AG10803 (cell line): Measurements from ENCODE around the gene AOPEP.

ENCODE experiments used
- DNase-seq: peaks from one replicate; pipeline ENCODE4 v3.0.0; 2010; ENCODE audit warnings: low read depth
- H3K4me3 ChIP-seq: 2 replicates; pipeline ENCODE4 v1.5.1; 2011; ENCODE audit warnings: mild to moderate bottlenecking, low read length, control low read depth
- TF ChIP-seq, protein P1 (sequence below): conservative IDR thresholded peaks from 2 replicates; pipeline ENCODE4 v1.5.1; 2011; ENCODE audit warnings: mild to moderate bottlenecking, low read length, control low read depth, inconsistent platforms

The AOPEP gene

DNA sequence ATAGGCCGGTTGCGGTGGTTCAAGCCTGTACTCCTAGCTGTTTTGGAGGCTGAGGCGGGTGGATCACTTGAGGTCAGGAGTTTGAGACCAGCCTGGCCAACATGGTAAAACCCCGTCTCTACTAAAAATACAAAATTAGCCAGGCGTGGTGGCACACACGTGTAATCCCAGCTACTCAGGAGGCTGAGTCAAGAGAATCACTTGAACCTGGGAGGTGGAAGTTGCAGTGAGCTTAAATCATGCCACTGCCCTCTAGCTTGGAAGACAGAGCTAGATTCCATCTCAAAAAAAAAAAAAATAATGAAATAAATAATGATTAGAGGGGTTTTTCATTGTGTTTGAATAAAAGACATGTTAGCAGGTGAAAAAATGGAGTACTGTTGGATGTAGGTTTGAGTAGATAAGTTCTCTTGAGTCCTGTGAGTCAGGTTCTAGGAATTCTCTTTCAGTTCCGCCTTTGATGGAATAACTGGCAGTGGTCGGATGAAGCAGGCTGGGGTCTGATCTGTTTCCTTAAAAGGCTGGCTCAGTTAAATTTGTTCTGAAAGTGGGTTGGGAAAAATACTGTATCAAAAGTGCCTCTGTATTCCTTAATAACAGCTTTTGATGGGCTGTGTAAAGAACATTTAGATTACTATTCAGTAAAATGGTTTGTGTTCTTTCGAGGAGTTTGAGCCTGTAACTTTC lies 73.2 kb downstream of the AOPEP start:
- TF ChIP-seq, protein P1, sequence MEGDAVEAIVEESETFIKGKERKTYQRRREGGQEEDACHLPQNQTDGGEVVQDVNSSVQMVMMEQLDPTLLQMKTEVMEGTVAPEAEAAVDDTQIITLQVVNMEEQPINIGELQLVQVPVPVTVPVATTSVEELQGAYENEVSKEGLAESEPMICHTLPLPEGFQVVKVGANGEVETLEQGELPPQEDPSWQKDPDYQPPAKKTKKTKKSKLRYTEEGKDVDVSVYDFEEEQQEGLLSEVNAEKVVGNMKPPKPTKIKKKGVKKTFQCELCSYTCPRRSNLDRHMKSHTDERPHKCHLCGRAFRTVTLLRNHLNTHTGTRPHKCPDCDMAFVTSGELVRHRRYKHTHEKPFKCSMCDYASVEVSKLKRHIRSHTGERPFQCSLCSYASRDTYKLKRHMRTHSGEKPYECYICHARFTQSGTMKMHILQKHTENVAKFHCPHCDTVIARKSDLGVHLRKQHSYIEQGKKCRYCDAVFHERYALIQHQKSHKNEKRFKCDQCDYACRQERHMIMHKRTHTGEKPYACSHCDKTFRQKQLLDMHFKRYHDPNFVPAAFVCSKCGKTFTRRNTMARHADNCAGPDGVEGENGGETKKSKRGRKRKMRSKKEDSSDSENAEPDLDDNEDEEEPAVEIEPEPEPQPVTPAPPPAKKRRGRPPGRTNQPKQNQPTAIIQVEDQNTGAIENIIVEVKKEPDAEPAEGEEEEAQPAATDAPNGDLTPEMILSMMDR, result no peak
- no peak overlapping the region for H3K4me3 ChIP-seq
- DNase-seq, result peak; percentile 43

DNA sequence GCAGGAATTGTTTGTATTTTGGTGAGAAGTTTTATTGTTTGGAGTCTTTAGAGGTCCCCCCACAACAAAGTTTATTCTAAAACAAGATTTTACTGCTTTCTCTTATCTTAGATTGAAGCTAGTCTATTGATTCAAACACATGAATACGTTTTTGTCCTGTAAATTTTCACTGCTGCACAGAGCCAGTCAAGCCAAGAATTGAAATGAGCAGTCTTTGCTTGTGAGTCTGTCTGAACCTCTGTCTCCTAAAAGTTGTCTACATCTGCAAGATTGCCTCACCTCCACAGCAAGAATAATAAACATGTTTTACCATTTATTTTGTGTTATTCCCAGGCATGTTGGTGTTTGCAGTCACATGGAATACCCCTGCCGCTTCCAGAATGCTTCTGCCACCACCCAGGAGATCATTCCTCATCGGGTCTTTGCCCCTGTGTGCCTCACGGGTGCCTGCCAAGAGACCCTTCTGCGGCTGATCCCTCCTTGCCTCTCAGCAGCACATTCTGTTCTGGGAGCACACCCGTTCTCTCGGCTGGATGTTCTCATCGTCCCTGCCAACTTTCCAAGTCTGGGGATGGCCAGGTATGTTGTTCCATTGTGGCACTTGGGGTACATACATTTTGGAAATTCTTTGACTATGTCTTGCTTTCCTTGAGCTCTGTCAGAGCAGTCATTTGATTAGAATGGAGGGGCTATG lies 74.1 kb downstream of the AOPEP start:
- peak; percentile 56 for DNase-seq

DNA sequence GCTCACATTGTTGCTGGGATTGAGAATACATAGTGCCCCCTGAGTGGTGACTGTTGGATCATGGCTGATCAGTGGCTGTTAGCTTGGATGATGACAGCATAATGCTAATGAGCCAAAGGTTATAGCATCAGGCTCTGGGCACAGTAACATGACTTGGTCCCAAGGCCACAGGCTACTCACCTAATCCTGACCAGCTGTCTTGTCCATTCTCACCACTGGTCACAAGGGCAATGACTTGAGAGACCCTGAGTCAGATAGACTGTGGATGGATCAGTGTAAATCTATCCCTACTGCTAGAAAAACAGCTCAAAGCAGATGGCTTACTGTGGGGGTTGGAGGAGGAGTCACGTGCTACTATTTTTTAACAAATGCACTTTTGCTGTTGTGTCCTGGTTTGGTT lies 74.7 kb downstream of the AOPEP start:
- TF ChIP-seq, protein P1, result no peak
- peak; percentile 48 for DNase-seq
- no peak overlapping the region for H3K4me3 ChIP-seq

More for the DNA sequence above, 74.1 kb downstream of the AOPEP start:
- no peak overlapping the region for H3K4me3 ChIP-seq
- TF ChIP-seq, protein P1, result no peak

DNA sequence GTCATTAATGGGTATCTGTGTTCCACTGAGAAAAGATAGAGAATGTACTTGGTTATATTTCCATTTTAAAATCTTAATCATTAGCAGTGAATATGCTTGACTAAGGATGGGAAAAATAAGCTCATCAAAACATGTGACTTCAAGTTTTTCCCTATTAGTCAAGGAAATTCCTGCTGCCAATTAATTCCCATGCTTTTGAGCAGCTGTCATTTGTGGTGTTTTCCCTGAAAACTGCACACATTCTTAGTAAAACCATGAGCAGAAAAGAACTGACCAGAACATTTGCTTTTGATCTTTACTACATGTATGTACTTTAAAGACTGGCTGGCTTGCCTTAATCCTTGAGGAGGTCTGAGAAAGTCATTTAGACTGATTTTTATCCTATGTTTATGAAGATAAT lies 75.2 kb downstream of the AOPEP start:
- peak; percentile 88 for DNase-seq
- TF ChIP-seq, protein P1, result no peak
- no peak overlapping the region for H3K4me3 ChIP-seq

DNA sequence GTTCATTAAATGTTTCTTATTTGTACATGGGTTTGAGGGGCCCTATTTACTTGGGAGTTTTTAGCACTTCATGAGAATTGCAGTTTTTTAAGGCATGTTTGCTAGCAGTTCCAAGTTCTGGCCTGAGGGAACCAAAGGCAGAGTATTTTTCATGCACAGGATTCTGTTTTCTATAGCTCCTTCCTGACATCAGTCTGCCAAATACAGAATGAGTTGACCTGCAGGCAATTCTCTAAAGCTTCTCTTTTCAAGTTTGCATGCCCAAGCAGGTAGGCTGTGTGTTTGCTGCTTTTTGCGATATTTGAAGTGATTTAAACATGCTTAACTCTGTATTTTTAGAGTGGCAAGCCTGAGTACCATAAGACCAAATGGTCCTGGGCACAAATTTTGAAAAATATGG lies 75.8 kb downstream of the AOPEP start:
- no peak for DNase-seq
- no peak overlapping the region for H3K4me3 ChIP-seq
- TF ChIP-seq, protein P1, result no peak

DNA sequence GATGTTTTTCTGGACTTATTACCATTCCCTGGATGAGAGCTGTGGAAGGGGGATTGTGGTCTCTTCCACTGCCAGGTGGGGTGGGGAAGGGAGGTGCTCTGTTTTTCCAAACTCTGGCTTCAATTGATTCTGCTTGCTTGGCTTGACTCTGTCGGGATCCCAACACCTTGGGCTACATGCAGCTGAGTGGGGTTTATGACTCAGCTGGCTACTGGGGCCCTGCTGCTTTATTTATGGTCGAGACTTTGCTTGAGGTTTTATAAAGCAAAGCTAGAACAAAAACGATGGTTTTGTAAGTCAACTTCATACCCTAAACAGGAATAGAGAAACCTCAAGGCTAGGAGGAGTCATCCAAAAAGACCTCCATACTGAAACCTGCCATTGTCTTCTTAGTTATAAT lies 76.3 kb downstream of the AOPEP start:
- TF ChIP-seq, protein P1, result no peak
- peak; percentile 72 for DNase-seq
- H3K4me3 ChIP-seq, result no peak overlapping the region

DNA sequence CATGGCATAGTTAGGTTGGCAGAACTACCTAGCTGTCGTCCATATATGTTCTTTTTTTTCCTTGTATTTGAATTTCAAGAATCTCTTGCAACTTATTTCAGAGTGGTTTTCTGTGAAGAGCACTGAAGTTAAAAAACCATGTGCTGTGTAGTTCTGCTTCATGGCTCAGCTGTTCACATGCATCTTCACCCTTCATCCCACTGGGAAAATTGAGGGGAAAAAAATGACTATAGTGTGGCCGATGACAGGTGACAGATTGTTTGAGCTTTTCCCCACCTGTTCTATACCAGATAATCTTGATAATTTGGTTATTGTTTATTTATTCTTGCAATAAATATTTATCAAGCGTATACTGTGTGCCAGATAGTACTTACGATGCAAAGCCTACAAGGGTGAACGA lies 77.8 kb downstream of the AOPEP start:
- no peak for DNase-seq
- H3K4me3 ChIP-seq, result no peak overlapping the region
- TF ChIP-seq, protein P1, result no peak
